Measurements from ENCODE around the gene SWAP70.

The SWAP70 gene

DNA sequence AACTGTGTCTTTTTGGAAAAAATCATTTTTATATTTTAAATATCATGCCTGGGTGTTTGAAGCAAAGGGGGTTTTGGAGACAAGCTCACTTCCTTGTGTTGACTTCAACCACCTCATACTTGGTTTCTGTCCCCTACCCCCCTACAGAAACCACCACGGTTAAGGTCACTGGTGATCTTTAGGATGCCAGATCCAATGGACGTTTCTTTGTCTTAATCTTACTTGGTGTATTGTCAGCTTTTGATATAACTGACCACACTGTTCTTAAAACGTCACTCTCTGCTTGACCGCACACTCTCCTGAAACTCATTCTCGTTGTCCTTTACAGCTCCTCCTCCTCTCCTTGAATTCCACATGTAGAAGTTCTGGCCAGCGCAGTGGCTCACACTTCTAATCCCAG lies 34.8 kb upstream of the SWAP70 start:
- Histone ChIP-seq H3K4me2 (ENCODE audit: low read depth, low read length, poor library complexity, severe bottlenecking) (no peak overlapping the region), H2AFZ (ENCODE audit: low read depth, low read length, severe bottlenecking) (no peak overlapping the region)

DNA sequence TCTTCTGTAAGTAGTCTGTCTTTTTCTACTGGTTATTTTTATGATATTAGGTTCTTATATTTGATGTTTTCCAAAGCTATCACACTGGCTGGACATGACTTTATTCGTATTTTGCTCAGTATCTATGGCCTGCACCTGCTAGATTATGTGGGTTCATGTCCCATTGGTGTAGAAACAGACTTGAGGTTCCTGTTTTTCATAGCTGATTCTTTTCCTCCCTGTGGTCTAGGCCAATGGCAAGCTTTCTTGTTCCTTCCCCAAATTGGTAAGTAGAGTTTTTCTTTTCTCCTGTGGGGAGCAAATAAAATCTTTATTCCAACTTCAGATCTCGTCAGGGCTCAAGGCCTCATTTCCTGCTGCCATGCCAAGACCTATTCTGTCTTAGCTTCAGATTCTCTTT lies 30.2 kb upstream of the SWAP70 start:
- Histone ChIP-seq H3K9ac (ENCODE audit: low read length) (no peak overlapping the region), H3K27me3 (ENCODE audit: low read length) (no peaks in the 10 kb centered on the region), H3K79me2 (ENCODE audit: insufficient read depth, low read length) (no peaks in the 10 kb centered on the region), H2AFZ (ENCODE audit: low read depth, low read length, severe bottlenecking) (no peak overlapping the region), H3F3A (ENCODE audit: insufficient read depth) (no peaks in the 10 kb centered on the region), H3K27ac (ENCODE audit: low read depth, low read length) (no peak overlapping the region), H3K4me3 (ENCODE audit: insufficient read depth, low read length, poor library complexity, severe bottlenecking) (no peak overlapping the region), H3K36me3 (ENCODE audit: low read length) (peaks cover 8% of the 10 kb centered on the region; the same call in 1 of the 2 replicates), H3K4me2 (ENCODE audit: low read depth, low read length, poor library complexity, severe bottlenecking) (no peak overlapping the region), H4K20me1 (ENCODE audit: low read depth, low read length) (no peaks in the 10 kb centered on the region), H3K9me2 (replicated peaks; ENCODE audit: insufficient read depth, low read length) (no peaks in the 10 kb centered on the region), H3K9me3 (ENCODE audit: insufficient read depth, low read length) (0 out of 2 replicates have a peak, but pooled peaks cover 9% of the 10 kb centered on the region)
- TF ChIP-seq CTCF (IDR thresholded peaks at IDR 0.05; ENCODE audit: insufficient read depth, low read length, poor library complexity, severe bottlenecking) (no peak), EZH2phosphoT487 (conservative IDR thresholded peaks at IDR 0.05; ENCODE audit: low read length) (no peak)

More for the DNA sequence above, 34.8 kb upstream of the SWAP70 start:
- Histone ChIP-seq H3K36me3 (ENCODE audit: low read length) (peaks cover 7% of the 10 kb centered on the region; the same call in 1 of the 2 replicates), H3K9me3 (ENCODE audit: insufficient read depth, low read length) (0 out of 2 replicates have a peak, but pooled peaks cover 8% of the 10 kb centered on the region), H3K27ac (ENCODE audit: low read depth, low read length) (no peak overlapping the region), H3K9me2 (replicated peaks; ENCODE audit: insufficient read depth, low read length) (no peaks in the 10 kb centered on the region), H3K9ac (ENCODE audit: low read length) (no peak overlapping the region), H4K20me1 (ENCODE audit: low read depth, low read length) (no peaks in the 10 kb centered on the region), H3K27me3 (ENCODE audit: low read length) (no peaks in the 10 kb centered on the region), H3F3A (ENCODE audit: insufficient read depth) (peaks cover 13% of the 10 kb centered on the region), H3K79me2 (ENCODE audit: insufficient read depth, low read length) (no peaks in the 10 kb centered on the region), H3K4me3 (ENCODE audit: insufficient read depth, low read length, poor library complexity, severe bottlenecking) (no peak overlapping the region)
- no peak for TF ChIP-seq CTCF (IDR thresholded peaks at IDR 0.05; ENCODE audit: insufficient read depth, low read length, poor library complexity, severe bottlenecking)
- TF ChIP-seq EZH2phosphoT487 (conservative IDR thresholded peaks at IDR 0.05; ENCODE audit: low read length), result no peak

DNA sequence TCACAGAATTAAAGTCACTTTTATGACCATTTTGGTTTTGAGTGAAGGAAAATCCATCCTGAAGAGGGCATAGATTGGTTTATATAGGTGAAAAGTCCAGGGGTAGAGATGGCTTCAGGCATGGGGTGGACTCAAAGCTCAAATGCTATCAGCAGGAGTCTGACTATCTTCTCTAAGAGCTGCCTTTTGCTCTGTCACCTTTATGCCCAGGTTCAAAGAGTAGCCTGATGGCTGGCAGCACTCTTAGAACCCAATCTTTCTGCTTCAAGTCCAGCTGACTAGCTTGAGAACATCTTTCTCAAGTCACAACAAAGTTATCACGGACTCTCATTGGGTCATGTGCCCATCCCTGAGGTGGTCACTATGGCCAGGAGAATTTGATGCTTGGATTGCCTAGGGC lies 27.2 kb upstream of the SWAP70 start:
- H3K9me2 ChIP-seq (replicated peaks; ENCODE audit: insufficient read depth, low read length), result no peaks in the 10 kb centered on the region
- H3K9ac ChIP-seq (ENCODE audit: low read length), result no peak overlapping the region
- 0 out of 2 replicates have a peak, but pooled peaks cover 9% of the 10 kb centered on the region for H3K9me3 ChIP-seq (ENCODE audit: insufficient read depth, low read length)
- TF ChIP-seq CTCF (IDR thresholded peaks at IDR 0.05; ENCODE audit: insufficient read depth, low read length, poor library complexity, severe bottlenecking), result no peak
- no peak overlapping the region for H3K4me2 ChIP-seq (ENCODE audit: low read depth, low read length, poor library complexity, severe bottlenecking)
- no peaks in the 10 kb centered on the region for H3K27me3 ChIP-seq (ENCODE audit: low read length)
- no peak overlapping the region for H3K4me3 ChIP-seq (ENCODE audit: insufficient read depth, low read length, poor library complexity, severe bottlenecking)
- H3K79me2 ChIP-seq (ENCODE audit: insufficient read depth, low read length), result no peaks in the 10 kb centered on the region
- no peaks in the 10 kb centered on the region for H3F3A ChIP-seq (ENCODE audit: insufficient read depth)
- no peak overlapping the region for H3K27ac ChIP-seq (ENCODE audit: low read depth, low read length)
- H4K20me1 ChIP-seq (ENCODE audit: low read depth, low read length), result no peaks in the 10 kb centered on the region
- H3K36me3 ChIP-seq (ENCODE audit: low read length), result peaks cover 8% of the 10 kb centered on the region; the same call in 1 of the 2 replicates
- H2AFZ ChIP-seq (ENCODE audit: low read depth, low read length, severe bottlenecking), result no peak overlapping the region
